NOMO-1 treated with DMSO at 0.1 percent for 48 hours (cell line): ENCODE data around the gene PTPRK.

Experiments
- DNase-seq: peaks from one replicate; lab custom pipeline; 2025; ENCODE audit not compliant: unreplicated experiment; lab: John Stamatoyannopoulos, UW

Gene PTPRK

GRCh38 chr6:128099571-128100197, 420.7 kb downstream of the PTPRK start:
- DNase-seq: no peak

GRCh38 chr6:128098000-128098581, 422.3 kb downstream of the PTPRK start:
- no peak for DNase-seq

- DNase-seq: no peak
Observed at GRCh38 chr6:128097009-128097408, 423.4 kb downstream of the PTPRK start.

- no peak for DNase-seq
Observed at GRCh38 chr6:128095362-128095761, 425.0 kb downstream of the PTPRK start.

- DNase-seq: no peak
Observed at GRCh38 chr6:128079021-128079420, 441.4 kb downstream of the PTPRK start.

GRCh38 chr6:128078276-128078675, 442.1 kb downstream of the PTPRK start:
- no peak for DNase-seq

- DNase-seq: no peak
Observed at GRCh38 chr6:128076843-128077242, 443.6 kb downstream of the PTPRK start.

- DNase-seq: no peak
Observed at GRCh38 chr6:128074567-128074966, 445.8 kb downstream of the PTPRK start.

GRCh38 chr6:128073389-128073788, 447.0 kb downstream of the PTPRK start:
- no peak for DNase-seq

- no peak for DNase-seq
Observed at GRCh38 chr6:128071212-128071611, 449.2 kb downstream of the PTPRK start.

GRCh38 chr6:128070406-128070805, 450.0 kb downstream of the PTPRK start:
- DNase-seq: no peak

- no peak for DNase-seq
Observed at GRCh38 chr6:128069188-128069587, 451.2 kb downstream of the PTPRK start.

GRCh38 chr6:128068119-128068479, 452.3 kb downstream of the PTPRK start:
- no peak for DNase-seq

- DNase-seq: no peak
Observed at GRCh38 chr6:128067446-128068118, 452.8 kb downstream of the PTPRK start.

GRCh38 chr6:128065072-128065471, 455.3 kb downstream of the PTPRK start:
- no peak for DNase-seq

- no peak for DNase-seq
Observed at GRCh38 chr6:128064540-128064895, 455.9 kb downstream of the PTPRK start.

GRCh38 chr6:128063850-128064539, 456.4 kb downstream of the PTPRK start:
- no peak for DNase-seq

GRCh38 chr6:128062882-128063603, 457.4 kb downstream of the PTPRK start:
- no peak for DNase-seq

GRCh38 chr6:128057946-128058345, 462.5 kb downstream of the PTPRK start:
- DNase-seq: no peak

GRCh38 chr6:128057541-128057940, 462.9 kb downstream of the PTPRK start:
- no peak for DNase-seq

GRCh38 chr6:128053109-128053508, 467.3 kb downstream of the PTPRK start:
- DNase-seq: no peak
